Renal pelvis (tissue), 3 donors: Measurements from ENCODE around the gene C1orf105. TPM values are rescaled to one million over a fixed set of nuclear protein-coding genes. Genes with fewer than 3 reads are reported as not detected.

Experiments
- polyA plus RNA-seq, 3 donors: library from polyadenylated mRNA; unstranded; fragments of 120-200 nt; gene quantifications; one replicate each; pipeline ENCODE4 v1.2.1, GENCODE V29; 2013; ENCODE audit not compliant: insufficient read length in 3 of 3

C1orf105 gene
- polyA plus RNA-seq, 3 donors, result 0.28 TPM; not detected in 2

Other genes with a start within 250 kb of the C1orf105 start
- gene PIGC, start 23.4 kb downstream of the C1orf105 start, polyA plus RNA-seq, result 10 to 100 TPM; 42.4 to 46.6 (median 46.4) TPM
- gene SUCO, start 112.5 kb downstream of the C1orf105 start, polyA plus RNA-seq, result 10 to 100 TPM; 51.4 to 65.4 (median 59.9) TPM
- gene FASLG, start 238.4 kb downstream of the C1orf105 start, polyA plus RNA-seq, result under 1 TPM in 1 of 3 donors, not detected in 2; 0.07 TPM